Skin epidermis (tissue), 12 donors: ENCODE data around the gene SLC39A1.
"Not testable (repeated sequence)": the region's sequence is repeated elsewhere in the genome, so short reads cannot be mapped to it uniquely, and the experiment has no call there.

Experiments used
- H3K27ac ChIP-seq, 21 experiments: fragments of 200-600 bp; sonication (generic) in 11 of 21; one replicate each; pipeline ENCODE4 v1.5.0; 2020; ENCODE audit warnings: mild to moderate bottlenecking in 3 of 21, inconsistent platforms in 2 of 21, moderate library complexity in 2 of 21
- H3K4me3 ChIP-seq, 7 experiments: fragments of 200-600 bp; sonication (generic) in 2 of 7; one replicate each; pipeline ENCODE4 v1.5.0; 2020; ENCODE audit warnings: inconsistent platforms in 2 of 7, mild to moderate bottlenecking in 2 of 7, moderate library complexity in 1 of 7

Gene SLC39A1

GRCh38 chr1:153916297-153916696, 47.0 kb downstream of the SLC39A1 start:
- Histone ChIP-seq H3K4me3 (no peak overlapping the region), H3K27ac (no peak overlapping the region)

DNA sequence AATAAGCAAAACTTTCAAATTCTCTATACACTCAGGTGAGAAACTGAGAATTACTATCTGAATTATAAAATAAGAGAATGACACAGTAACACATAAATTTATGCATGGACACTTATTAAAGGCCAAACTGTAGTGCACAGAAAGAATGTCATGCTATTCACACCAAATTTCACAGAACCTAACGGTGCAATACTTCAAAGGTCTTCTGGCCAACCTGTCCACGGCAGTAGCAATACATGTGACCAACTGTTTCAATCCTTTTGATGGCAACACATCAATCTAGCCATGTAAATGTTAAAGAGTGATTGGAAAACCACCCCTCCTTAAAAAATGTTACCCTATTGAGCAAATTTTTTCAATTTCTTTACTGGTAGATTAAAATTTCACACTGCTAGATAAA, 51.0 kb downstream of the SLC39A1 start:
- Histone ChIP-seq H3K27ac (no peak overlapping the region), H3K4me3 (no peak overlapping the region)

- not testable (repeated sequence) for H3K4me3 ChIP-seq, H3K27ac ChIP-seq
Measured at GRCh38 chr1:153910560-153910959, 52.8 kb downstream of the SLC39A1 start.
